KOPT-K1 (cell line): ENCODE measurements around the gene HERPUD1.
"Not testable (repeated sequence)": the region's sequence is repeated elsewhere in the genome, so short reads cannot be mapped to it uniquely, and the experiment has no call there.

ENCODE experiments used
- H3K27ac ChIP-seq: fragments of 200-600 bp; sonication (generic); 2 replicates; pipeline ENCODE4 v1.5.1; 2016; ENCODE audit warnings: antibody characterized with exemption, mild to moderate bottlenecking, low read depth, low read length; ENCODE audit not compliant: poor library complexity, severe bottlenecking
- H3K36me3 ChIP-seq: fragments of 200-600 bp; sonication (generic); 2 replicates; pipeline ENCODE4 v1.5.1; 2017; ENCODE audit warnings: antibody characterized with exemption, mild to moderate bottlenecking, low read length, moderate library complexity; ENCODE audit not compliant: insufficient read depth
- H3K9me3 ChIP-seq: fragments of 200-600 bp; sonication (generic); 2 replicates; pipeline ENCODE4 v1.5.1; 2017; ENCODE audit warnings: antibody characterized with exemption, low read length, mild to moderate bottlenecking; ENCODE audit not compliant: insufficient read depth, poor library complexity, severe bottlenecking

HERPUD1 gene

GRCh38 chr16:56972403-56973293 is 40.7 kb downstream of the HERPUD1 start:
- H3K27ac ChIP-seq: no peak overlapping the region
- H3K9me3 ChIP-seq: no peaks in the 10 kb centered on the region
- no peaks in the 10 kb centered on the region for H3K36me3 ChIP-seq

- Histone ChIP-seq H3K9me3 (no peaks in the 10 kb centered on the region), H3K27ac (no peak overlapping the region), H3K36me3 (no peaks in the 10 kb centered on the region)
These were observed 41.4 kb downstream of the HERPUD1 start for GRCh38 chr16:56973294-56973689.

DNA sequence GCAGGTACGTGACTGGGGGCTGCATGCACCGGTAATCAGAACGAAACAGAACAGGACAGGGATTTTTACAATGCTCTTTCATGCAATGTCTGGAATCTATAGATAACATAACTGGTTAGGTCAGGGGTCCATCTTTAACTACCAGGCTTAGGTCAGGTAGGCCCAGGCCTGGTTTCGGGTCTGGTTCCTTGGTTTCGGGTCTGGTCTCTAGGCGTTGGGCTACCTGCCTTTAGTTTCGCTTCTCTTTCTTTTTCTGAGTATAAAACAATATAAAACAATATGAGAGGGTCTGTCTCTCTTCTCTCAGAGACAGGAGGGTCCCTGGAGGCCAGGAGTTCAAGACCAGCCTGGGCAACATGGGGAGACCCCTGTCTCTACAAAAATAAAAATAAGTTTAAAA is 42.0 kb downstream of the HERPUD1 start:
- H3K27ac ChIP-seq, H3K36me3 ChIP-seq, H3K9me3 ChIP-seq: not testable (repeated sequence)

GRCh38 chr16:56974549-56975300 is 42.8 kb downstream of the HERPUD1 start:
- Histone ChIP-seq H3K9me3 (no peaks in the 10 kb centered on the region), H3K27ac (no peak overlapping the region), H3K36me3 (no peaks in the 10 kb centered on the region)

- H3K9me3 ChIP-seq: no peaks in the 10 kb centered on the region
- H3K27ac ChIP-seq: no peak overlapping the region
- no peaks in the 10 kb centered on the region for H3K36me3 ChIP-seq
These were observed 43.8 kb downstream of the HERPUD1 start for GRCh38 chr16:56975714-56976113.

DNA sequence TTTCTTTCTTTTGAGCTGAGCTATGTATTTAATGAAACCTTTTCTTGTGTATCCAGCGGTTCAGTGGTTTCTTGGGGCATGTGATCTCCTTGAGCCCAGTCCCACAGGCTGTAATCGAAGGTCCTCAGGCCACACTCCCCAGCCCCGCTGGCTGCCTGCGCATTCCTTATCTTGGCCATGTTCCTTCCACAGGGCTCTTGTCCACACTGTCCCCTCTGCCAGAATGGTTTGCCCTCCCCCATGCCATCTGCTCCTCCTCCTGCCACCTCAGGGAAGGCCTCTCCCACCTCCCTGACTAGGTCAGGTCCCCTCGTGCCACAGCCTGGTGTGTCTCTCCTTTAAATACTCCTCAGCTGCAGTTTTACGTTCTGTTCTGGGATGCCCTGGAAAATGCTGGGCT is 45.3 kb downstream of the HERPUD1 start:
- Histone ChIP-seq H3K36me3 (no peaks in the 10 kb centered on the region), H3K9me3 (no peaks in the 10 kb centered on the region), H3K27ac (no peak overlapping the region)

GRCh38 chr16:56977823-56978430 is 46.0 kb downstream of the HERPUD1 start:
- H3K27ac ChIP-seq: no peak overlapping the region
- H3K36me3 ChIP-seq: no peaks in the 10 kb centered on the region
- H3K9me3 ChIP-seq: no peaks in the 10 kb centered on the region

GRCh38 chr16:56980201-56980535 is 48.2 kb downstream of the HERPUD1 start:
- no peak overlapping the region for H3K27ac ChIP-seq
- H3K36me3 ChIP-seq: no peaks in the 10 kb centered on the region
- no peaks in the 10 kb centered on the region for H3K9me3 ChIP-seq

DNA sequence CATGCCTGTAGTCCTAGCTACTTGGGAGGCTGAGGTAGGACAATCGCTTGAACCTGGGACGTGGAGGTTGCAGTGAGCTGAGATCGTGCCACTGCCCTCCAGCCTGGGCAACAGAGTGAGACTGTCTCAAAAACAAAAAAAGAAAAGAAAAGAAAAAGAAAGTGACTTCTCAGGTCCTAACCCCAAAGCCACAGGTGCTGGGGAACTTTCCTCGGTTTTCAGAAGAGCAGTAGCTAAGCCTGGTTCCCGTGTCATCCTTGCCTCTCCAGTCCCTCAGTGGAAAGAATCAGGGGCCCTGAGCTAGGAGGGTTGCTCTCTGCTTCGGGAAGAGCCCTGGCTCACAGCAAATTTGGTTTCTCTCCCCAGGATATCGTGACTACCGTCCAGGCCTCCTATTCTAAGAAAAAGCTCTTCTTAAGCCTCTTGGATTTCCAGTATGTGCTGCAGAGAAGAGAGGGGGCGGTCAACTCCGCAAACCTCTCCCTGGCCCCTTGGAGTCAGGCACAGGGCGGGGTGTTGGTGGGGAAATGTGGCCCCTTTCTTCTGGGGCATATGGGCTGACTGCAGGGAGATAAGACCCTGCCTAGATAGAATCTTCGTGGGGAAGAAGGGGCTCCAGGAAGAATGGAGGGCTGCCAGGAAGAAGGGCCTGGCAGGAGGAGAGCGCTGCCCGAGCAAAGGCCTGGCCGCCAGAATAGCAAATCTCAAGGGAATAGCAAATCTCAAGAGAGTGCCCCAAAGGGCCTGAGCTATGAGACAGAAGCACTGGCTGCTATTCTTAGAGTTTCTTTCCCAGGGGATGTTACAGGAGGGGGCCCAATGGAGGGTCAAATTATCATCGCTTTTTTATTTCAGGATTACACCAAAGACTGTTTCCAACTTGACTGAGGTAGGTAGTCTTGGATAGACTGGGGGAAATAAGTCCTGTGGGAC is 49.1 kb downstream of the HERPUD1 start:
- Histone ChIP-seq H3K9me3 (no peaks in the 10 kb centered on the region), H3K27ac (no peak overlapping the region)

GRCh38 chr16:56981729-56982271 is 49.9 kb downstream of the HERPUD1 start:
- H3K9me3 ChIP-seq: no peaks in the 10 kb centered on the region
- H3K36me3 ChIP-seq: no peaks in the 10 kb centered on the region
- no peak overlapping the region for H3K27ac ChIP-seq

More for the DNA sequence above, 49.1 kb downstream of the HERPUD1 start:
- H3K36me3 ChIP-seq: no peaks in the 10 kb centered on the region

DNA sequence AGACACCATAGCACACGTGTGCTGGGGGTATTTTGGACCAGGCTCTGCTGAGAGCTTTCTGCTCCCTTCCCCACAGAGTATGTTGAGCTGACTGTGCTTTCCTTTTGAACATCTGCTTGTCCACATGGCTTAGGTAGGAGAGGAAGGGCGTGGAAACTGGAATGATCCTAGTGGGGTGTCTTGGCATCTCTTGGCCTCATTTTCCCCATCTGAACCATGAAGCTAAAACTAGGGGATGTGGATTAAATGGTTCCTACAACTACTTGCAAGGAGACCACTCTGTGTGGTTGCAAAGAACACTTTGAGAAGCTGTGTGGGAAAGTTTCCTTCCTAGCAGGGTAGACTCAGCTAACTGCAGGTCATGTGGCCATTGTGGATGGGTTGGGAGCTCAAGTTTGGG is 50.8 kb downstream of the HERPUD1 start:
- no peaks in the 10 kb centered on the region for H3K9me3 ChIP-seq
- no peak overlapping the region for H3K27ac ChIP-seq

DNA sequence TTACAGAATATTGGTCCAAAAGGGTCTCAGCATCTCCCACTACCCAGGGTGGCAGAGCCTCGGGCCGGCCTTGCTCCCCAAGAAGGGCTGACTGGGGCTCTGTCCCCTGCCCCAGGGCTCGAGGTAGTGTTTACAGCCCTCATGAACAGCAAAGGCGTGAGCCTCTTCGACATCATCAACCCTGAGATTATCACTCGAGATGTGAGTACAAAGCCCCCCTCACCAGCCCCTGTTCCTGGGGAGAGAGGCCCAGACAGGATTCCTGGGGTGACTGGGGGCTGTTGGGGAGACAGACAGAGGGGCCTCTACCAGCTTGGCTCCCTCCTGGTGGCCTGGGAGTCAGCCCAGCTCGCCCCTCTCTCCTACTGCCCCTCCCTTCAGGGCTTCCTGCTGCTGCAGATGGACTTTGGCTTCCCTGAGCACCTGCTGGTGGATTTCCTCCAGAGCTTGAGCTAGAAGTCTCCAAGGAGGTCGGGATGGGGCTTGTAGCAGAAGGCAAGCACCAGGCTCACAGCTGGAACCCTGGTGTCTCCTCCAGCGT is 51.3 kb downstream of the HERPUD1 start:
- H3K9me3 ChIP-seq: no peaks in the 10 kb centered on the region
- H3K27ac ChIP-seq: no peak overlapping the region
- no peaks in the 10 kb centered on the region for H3K36me3 ChIP-seq

More for the DNA sequence above, 50.8 kb downstream of the HERPUD1 start:
- no peaks in the 10 kb centered on the region for H3K36me3 ChIP-seq

DNA sequence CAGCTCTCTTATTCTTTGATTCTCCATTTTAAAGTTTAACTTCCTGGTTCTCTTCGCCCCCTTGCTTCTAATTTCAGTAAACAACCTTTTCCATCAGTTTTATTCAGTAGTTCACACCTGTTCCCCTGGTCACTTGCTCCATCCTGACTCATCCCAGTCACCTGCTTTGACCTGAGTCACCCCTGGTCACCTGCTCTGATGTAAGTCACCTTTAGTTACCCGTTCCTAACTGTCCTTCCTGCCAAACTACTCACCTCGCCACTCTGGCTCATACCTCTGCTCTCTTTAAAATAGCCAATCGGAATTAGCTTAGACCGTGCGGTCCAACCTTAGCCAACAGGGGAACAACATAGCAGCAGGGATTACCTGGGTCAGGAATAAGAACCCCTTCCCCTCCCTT is 52.7 kb downstream of the HERPUD1 start:
- no peaks in the 10 kb centered on the region for H3K36me3 ChIP-seq
- H3K27ac ChIP-seq: no peak overlapping the region

DNA sequence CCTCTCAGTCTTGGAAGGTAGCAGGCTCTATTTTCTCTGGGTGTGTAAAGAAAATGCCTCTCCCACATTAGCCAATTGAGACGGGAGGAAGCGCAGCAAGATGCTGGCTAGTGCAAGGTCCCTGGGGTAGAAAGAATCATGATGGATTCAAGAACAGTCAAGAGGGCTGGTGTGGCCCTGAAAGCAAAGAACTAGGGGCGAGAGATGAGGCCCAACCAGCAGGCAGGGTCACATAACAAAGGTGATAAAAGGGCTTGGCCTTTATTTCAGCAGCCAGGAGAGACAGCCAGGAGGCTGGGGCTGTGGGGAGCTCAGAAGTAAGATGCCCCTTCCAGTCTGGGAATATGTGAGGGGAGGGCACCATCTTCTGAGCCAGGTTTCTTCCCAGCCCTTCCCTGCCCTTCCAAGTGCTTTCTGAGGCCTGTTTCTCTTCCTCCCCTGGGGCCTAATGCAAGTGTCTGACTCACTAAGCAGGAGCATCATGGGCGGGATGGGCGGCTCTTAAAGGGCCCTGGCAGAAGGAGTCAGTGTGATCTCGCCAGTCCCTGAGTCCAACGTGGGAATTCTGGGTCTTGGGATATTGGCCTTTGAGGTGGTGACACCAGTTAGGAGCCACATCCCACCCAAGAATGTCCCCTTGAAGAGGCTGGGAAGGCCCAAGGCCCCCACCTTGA is 53.5 kb downstream of the HERPUD1 start:
- no peaks in the 10 kb centered on the region for H3K9me3 ChIP-seq
- H3K27ac ChIP-seq: no peak overlapping the region
- H3K36me3 ChIP-seq: no peaks in the 10 kb centered on the region

More for the DNA sequence above, 52.7 kb downstream of the HERPUD1 start:
- H3K9me3 ChIP-seq: no peaks in the 10 kb centered on the region
